ENCODE data around the gene EPHB1.

Gene EPHB1

GRCh38 chr3:134938029-134938525 is 143.0 kb downstream of the EPHB1 start:
- in situ Hi-C loops (cut with HindIII; ENCODE audit: low sequenced_read_pairs): no loop called here
- no peak for DNase-seq (ENCODE audit: low read depth)
- H3K4me3 ChIP-seq (ENCODE audit: low read depth, low read length): no peak overlapping the region
- TF ChIP-seq CTCF (IDR thresholded peaks at IDR 0.05; ENCODE audit: low read depth, low read length, missing control alignments): no peak

- H3K4me3 ChIP-seq (ENCODE audit: low read depth, low read length): no peak overlapping the region
- in situ Hi-C loops (cut with HindIII; ENCODE audit: low sequenced_read_pairs): no loop called here
- DNase-seq (ENCODE audit: low read depth): no peak
- no peak for TF ChIP-seq CTCF (IDR thresholded peaks at IDR 0.05; ENCODE audit: low read depth, low read length, missing control alignments)
Observed at GRCh38 chr3:134939978-134940377, 144.9 kb downstream of the EPHB1 start.

- no peak for TF ChIP-seq CTCF (IDR thresholded peaks at IDR 0.05; ENCODE audit: low read depth, low read length, missing control alignments)
- in situ Hi-C loops (cut with HindIII; ENCODE audit: low sequenced_read_pairs): no loop called here
- DNase-seq (ENCODE audit: low read depth): no peak
- no peak overlapping the region for H3K4me3 ChIP-seq (ENCODE audit: low read depth, low read length)
Observed at GRCh38 chr3:134941820-134942219, 146.8 kb downstream of the EPHB1 start.

GRCh38 chr3:134944429-134944828 is 149.4 kb downstream of the EPHB1 start:
- in situ Hi-C loops (cut with HindIII; ENCODE audit: low sequenced_read_pairs): no loop called here
- DNase-seq (ENCODE audit: low read depth): no peak
- no peak for TF ChIP-seq CTCF (IDR thresholded peaks at IDR 0.05; ENCODE audit: low read depth, low read length, missing control alignments)
- H3K4me3 ChIP-seq (ENCODE audit: low read depth, low read length): no peak overlapping the region

- DNase-seq (ENCODE audit: low read depth): no peak
- no peak for TF ChIP-seq CTCF (IDR thresholded peaks at IDR 0.05; ENCODE audit: low read depth, low read length, missing control alignments)
- in situ Hi-C loops (cut with HindIII; ENCODE audit: low sequenced_read_pairs): no loop called here
- H3K4me3 ChIP-seq (ENCODE audit: low read depth, low read length): no peak overlapping the region
Observed at GRCh38 chr3:134949150-134949549, 154.1 kb downstream of the EPHB1 start.

- no peak for TF ChIP-seq CTCF (IDR thresholded peaks at IDR 0.05; ENCODE audit: low read depth, low read length, missing control alignments)
- no peak overlapping the region for H3K4me3 ChIP-seq (ENCODE audit: low read depth, low read length)
- DNase-seq (ENCODE audit: low read depth): no peak
- in situ Hi-C loops (cut with HindIII; ENCODE audit: low sequenced_read_pairs): no loop called here
Observed at GRCh38 chr3:134952371-134952770, 157.3 kb downstream of the EPHB1 start.

- in situ Hi-C loops (cut with HindIII; ENCODE audit: low sequenced_read_pairs): no loop called here
- H3K4me3 ChIP-seq (ENCODE audit: low read depth, low read length): no peak overlapping the region
- TF ChIP-seq CTCF (IDR thresholded peaks at IDR 0.05; ENCODE audit: low read depth, low read length, missing control alignments): no peak
- DNase-seq (ENCODE audit: low read depth): no peak
Observed at GRCh38 chr3:134955874-134956273, 160.8 kb downstream of the EPHB1 start.
